ENCODE results near the gene CRBN. TPM values are rescaled to one million over a fixed set of nuclear protein-coding genes. Genes with fewer than 3 reads are reported as not detected.

The CRBN gene
- total RNA-seq, 3 donors from 2014 or later (not counting 1 experiment from before 2014, with no cell fraction given), result 126 to 166 (median 139) TPM

DNA sequence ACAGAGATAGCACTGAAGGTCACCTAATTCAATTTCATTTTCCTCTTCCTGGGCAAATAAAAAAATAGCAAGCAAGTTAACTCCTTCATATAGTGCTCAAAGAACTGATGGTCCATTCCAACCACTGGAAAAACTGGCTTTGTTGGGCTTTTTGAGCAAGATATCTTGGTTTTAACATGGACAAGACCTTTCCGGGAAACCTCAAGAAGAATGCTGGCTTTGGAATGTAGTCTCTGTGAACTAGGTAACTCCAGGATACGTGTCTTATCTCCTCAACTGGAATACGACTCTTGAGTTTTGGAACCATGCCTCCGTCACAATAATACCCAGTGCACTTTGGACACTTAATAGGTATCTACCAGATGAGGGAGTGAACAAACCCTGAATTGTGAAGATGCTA is 36.9 kb upstream of the CRBN start:
- Mint-ChIP-seq H3K27me3 (ENCODE audit: low read depth in 2 of 2) (peaks cover 0 to 3% of the 10 kb centered on the region in 2 donors), H3K36me3 (no peaks in the 10 kb centered on the region), H3K27ac (no peak overlapping the region), H3K4me1 (no peaks in the 10 kb centered on the region), H3K9me3 (no peaks in the 10 kb centered on the region), H3K4me3 (no peak overlapping the region)
- DNase-seq (no peak), ATAC-seq (no peak)
- H3K36me3 ChIP-seq (ENCODE audit: control insufficient read depth, insufficient read depth, low read length), result no peaks in the 10 kb centered on the region
- intact Hi-C loops (cut with micrococcal nuclease), result no loop called here
- TF ChIP-seq, protein P1, sequence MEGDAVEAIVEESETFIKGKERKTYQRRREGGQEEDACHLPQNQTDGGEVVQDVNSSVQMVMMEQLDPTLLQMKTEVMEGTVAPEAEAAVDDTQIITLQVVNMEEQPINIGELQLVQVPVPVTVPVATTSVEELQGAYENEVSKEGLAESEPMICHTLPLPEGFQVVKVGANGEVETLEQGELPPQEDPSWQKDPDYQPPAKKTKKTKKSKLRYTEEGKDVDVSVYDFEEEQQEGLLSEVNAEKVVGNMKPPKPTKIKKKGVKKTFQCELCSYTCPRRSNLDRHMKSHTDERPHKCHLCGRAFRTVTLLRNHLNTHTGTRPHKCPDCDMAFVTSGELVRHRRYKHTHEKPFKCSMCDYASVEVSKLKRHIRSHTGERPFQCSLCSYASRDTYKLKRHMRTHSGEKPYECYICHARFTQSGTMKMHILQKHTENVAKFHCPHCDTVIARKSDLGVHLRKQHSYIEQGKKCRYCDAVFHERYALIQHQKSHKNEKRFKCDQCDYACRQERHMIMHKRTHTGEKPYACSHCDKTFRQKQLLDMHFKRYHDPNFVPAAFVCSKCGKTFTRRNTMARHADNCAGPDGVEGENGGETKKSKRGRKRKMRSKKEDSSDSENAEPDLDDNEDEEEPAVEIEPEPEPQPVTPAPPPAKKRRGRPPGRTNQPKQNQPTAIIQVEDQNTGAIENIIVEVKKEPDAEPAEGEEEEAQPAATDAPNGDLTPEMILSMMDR (IDR thresholded peaks at IDR 0.05), result no peak
- H3K4me1 ChIP-seq (ENCODE audit: control insufficient read depth, insufficient read depth, low read length), result no peaks in the 10 kb centered on the region
- 90% methylated on average over 4 of the region's 4 CpGs for WGBS (ENCODE audit: insufficient coverage)
- no peak overlapping the region for H3K4me3 ChIP-seq (ENCODE audit: low read length)
- H3K27ac ChIP-seq (ENCODE audit: low read length), result no peak overlapping the region
- H3K27me3 ChIP-seq (ENCODE audit: control insufficient read depth, insufficient read depth, low read length), result no peaks in the 10 kb centered on the region
- no peaks in the 10 kb centered on the region for H3K9me3 ChIP-seq (ENCODE audit: control insufficient read depth, insufficient read depth, low read length)

DNA sequence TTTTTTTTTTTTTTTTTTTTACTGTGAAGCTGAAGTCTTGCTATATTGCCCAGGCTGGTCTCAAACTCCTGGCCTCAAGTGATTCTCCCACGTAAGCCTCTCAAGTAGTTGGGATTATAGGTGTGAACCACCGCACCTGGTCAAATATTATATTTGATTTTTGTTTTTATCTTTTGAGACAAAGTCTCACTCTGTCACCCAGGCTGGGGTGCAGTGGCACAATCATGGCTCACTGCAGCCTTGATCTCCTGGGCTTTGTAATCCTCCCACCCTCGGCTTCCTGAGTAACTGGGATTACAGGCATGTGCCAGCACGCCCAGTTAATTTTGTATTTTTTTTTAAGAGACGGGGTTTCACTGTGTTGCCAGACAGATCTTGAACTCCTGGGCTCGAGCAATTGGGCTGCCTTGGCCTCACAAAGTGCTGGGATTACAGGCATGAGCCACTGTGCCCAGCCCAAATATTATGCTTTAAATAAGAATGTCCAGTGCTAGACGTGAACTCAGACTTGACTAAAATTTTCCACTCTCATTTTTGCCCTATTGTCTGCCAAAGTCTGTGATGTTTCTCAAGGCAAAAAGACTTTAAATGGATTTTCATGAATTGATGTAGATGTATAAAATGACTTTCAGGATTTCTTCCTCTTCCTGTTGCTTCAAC is 33.4 kb upstream of the CRBN start:
- intact Hi-C loops (cut with micrococcal nuclease), result no loop called here
- Mint-ChIP-seq H3K27ac (no peak overlapping the region), H3K9me3 (no peaks in the 10 kb centered on the region), H3K4me3 (no peak overlapping the region), H3K27me3 (ENCODE audit: low read depth in 2 of 2) (peaks cover 0 to 9% of the 10 kb centered on the region in 2 donors), H3K4me1 (no peaks in the 10 kb centered on the region), H3K36me3 (no peaks in the 10 kb centered on the region)
- Histone ChIP-seq H3K27ac (ENCODE audit: low read length) (no peak overlapping the region), H3K27me3 (ENCODE audit: control insufficient read depth, insufficient read depth, low read length) (no peaks in the 10 kb centered on the region), H3K9me3 (ENCODE audit: control insufficient read depth, insufficient read depth, low read length) (no peaks in the 10 kb centered on the region), H3K4me1 (ENCODE audit: control insufficient read depth, insufficient read depth, low read length) (no peaks in the 10 kb centered on the region), H3K4me3 (ENCODE audit: low read length) (no peak overlapping the region), H3K36me3 (ENCODE audit: control insufficient read depth, insufficient read depth, low read length) (no peaks in the 10 kb centered on the region)
- 89% methylated on average over 7 of the region's 7 CpGs for WGBS (ENCODE audit: insufficient coverage)
- no peak for DNase-seq
- no peak for ATAC-seq
- TF ChIP-seq, protein P1 (IDR thresholded peaks at IDR 0.05), result no peak

DNA sequence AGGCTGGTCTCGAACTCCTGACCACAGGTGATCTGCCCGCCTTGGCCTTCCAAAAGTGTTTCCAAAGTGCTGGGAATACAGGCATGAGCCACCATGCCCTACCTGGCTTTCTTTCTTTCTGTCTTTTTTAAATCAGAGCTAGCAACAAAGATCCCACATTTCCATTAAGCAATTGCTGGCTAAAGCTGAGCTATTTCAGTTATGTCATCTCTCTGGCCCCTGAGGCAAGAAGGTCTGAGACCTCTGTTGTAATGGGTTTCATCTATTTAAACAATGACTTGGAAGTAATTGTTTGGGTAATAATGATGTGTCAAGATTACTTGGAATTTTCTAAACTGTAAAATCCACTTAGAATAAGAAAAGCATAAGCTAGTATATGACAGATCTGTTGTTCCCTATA is 30.2 kb upstream of the CRBN start:
- Histone ChIP-seq H3K36me3 (ENCODE audit: control insufficient read depth, insufficient read depth, low read length) (no peaks in the 10 kb centered on the region), H3K27ac (ENCODE audit: low read length) (no peak overlapping the region), H3K4me3 (ENCODE audit: low read length) (no peak overlapping the region), H3K27me3 (ENCODE audit: control insufficient read depth, insufficient read depth, low read length) (no peaks in the 10 kb centered on the region), H3K4me1 (ENCODE audit: control insufficient read depth, insufficient read depth, low read length) (no peaks in the 10 kb centered on the region), H3K9me3 (ENCODE audit: control insufficient read depth, insufficient read depth, low read length) (no peaks in the 10 kb centered on the region)
- Mint-ChIP-seq H3K36me3 (no peaks in the 10 kb centered on the region), H3K9me3 (no peaks in the 10 kb centered on the region), H3K27ac (no peak overlapping the region), H3K27me3 (ENCODE audit: low read depth in 2 of 2) (peaks cover 0 to 6% of the 10 kb centered on the region in 2 donors), H3K4me1 (no peaks in the 10 kb centered on the region), H3K4me3 (no peak overlapping the region)
- intact Hi-C loops (cut with micrococcal nuclease), result no loop called here
- TF ChIP-seq, protein P1 (IDR thresholded peaks at IDR 0.05), result no peak
- ATAC-seq, result no peak
- DNase-seq, result no peak
- WGBS (ENCODE audit: insufficient coverage), result 77% methylated on average over 2 of the region's 2 CpGs

DNA sequence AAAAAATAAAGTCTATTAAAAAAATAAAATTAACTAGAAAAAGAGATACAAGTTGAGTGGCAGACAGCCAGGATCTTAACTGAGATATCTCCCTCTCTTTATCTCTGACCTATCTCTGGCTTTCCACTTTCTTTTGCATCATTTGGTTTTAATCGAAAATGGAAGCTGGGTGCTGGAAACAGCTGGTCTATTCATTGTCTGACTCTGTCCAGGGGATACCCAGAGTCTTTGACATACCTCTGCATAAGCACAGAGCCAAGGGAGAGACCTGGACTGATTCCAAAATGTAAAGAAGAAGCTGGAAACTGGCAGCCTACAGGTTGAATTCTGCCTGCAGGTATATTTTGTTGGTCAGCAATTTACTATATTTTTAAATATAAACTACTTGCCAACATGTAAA is 29.6 kb upstream of the CRBN start:
- H3K27me3 ChIP-seq (ENCODE audit: control insufficient read depth, insufficient read depth, low read length), result no peaks in the 10 kb centered on the region
- no peak overlapping the region for H3K4me3 ChIP-seq (ENCODE audit: low read length)
- H3K9me3 ChIP-seq (ENCODE audit: control insufficient read depth, insufficient read depth, low read length), result no peaks in the 10 kb centered on the region
- no peaks in the 10 kb centered on the region for H3K4me1 Mint-ChIP-seq
- no peaks in the 10 kb centered on the region for H3K9me3 Mint-ChIP-seq
- DNase-seq (no peak), ATAC-seq (no peak)
- H3K27ac ChIP-seq (ENCODE audit: low read length), result no peak overlapping the region
- no peak overlapping the region for H3K4me3 Mint-ChIP-seq
- no peaks in the 10 kb centered on the region for H3K36me3 Mint-ChIP-seq
- WGBS (ENCODE audit: insufficient coverage), result 83% methylated on average over 1 of the region's 1 CpG
- H3K27ac Mint-ChIP-seq, result no peak overlapping the region
- no peaks in the 10 kb centered on the region for H3K4me1 ChIP-seq (ENCODE audit: control insufficient read depth, insufficient read depth, low read length)
- intact Hi-C loops (cut with micrococcal nuclease), result no loop called here
- peaks cover 0 to 6% of the 10 kb centered on the region in 2 donors for H3K27me3 Mint-ChIP-seq (ENCODE audit: low read depth in 2 of 2)
- TF ChIP-seq, protein P1 (IDR thresholded peaks at IDR 0.05), result no peak
- no peaks in the 10 kb centered on the region for H3K36me3 ChIP-seq (ENCODE audit: control insufficient read depth, insufficient read depth, low read length)
